Right renal cortex interstitium (tissue), 3 donors: Measurements from ENCODE around the gene BBC3. TPM values are rescaled to one million over a fixed set of nuclear protein-coding genes. Genes with fewer than 3 reads are reported as not detected.
A peak's percentile ranks its signal among the peaks of the same experiment; 100 is the strongest.
"Not testable (repeated sequence)": the region's sequence is repeated elsewhere in the genome, so short reads cannot be mapped to it uniquely, and the experiment has no call there.

ENCODE experiments used
- DNase-seq, 3 donors: peaks; one replicate each; pipeline ENCODE4 v3.0.0-alpha.2; 2013; ENCODE audit warnings: low read depth in 3 of 3, low spot score in 2 of 3
- polyA plus RNA-seq, 3 donors: library from polyadenylated mRNA; unstranded; fragments of 120-200 nt; gene quantifications; one replicate each; pipeline ENCODE4 v1.2.1, GENCODE V29; 2013; ENCODE audit not compliant: insufficient read length in 3 of 3

Gene BBC3
- polyA plus RNA-seq, 3 donors = 1.1 to 1.2 (median 1.1) TPM

GRCh38 chr19:47258895-47259555 is 28.0 kb upstream of the BBC3 start:
- no peak for DNase-seq

- DNase-seq = no peak
Observed at GRCh38 chr19:47258434-47258833, 27.4 kb upstream of the BBC3 start.

- DNase-seq = no peak
Observed at GRCh38 chr19:47257411-47258169, 26.6 kb upstream of the BBC3 start.

GRCh38 chr19:47256693-47257410 is 25.9 kb upstream of the BBC3 start:
- peak; percentile 97 to 98 (median 97) for DNase-seq

GRCh38 chr19:47255879-47256692 is 25.1 kb upstream of the BBC3 start, which contains the start of gene CCDC9:
CCDC9 (plus strand) TSS chr19:47256525; CDS start chr19:47258401, 1,876 bp downstream.
- peak; percentile 87 to 94 (median 94) for DNase-seq

- DNase-seq = no peak
Observed at GRCh38 chr19:47253970-47254369, 23.0 kb upstream of the BBC3 start.

- no peak for DNase-seq
Observed at GRCh38 chr19:47253467-47253881, 22.5 kb upstream of the BBC3 start.

GRCh38 chr19:47253016-47253415 is 22.0 kb upstream of the BBC3 start:
- not testable (repeated sequence) for DNase-seq

- no peak for DNase-seq
Observed at GRCh38 chr19:47247308-47247990, 16.4 kb upstream of the BBC3 start.

GRCh38 chr19:47243776-47244547 is 13.0 kb upstream of the BBC3 start:
- DNase-seq = peak in 2 of 3 donors; percentile 81 to 83

- DNase-seq = no peak
Observed at GRCh38 chr19:47243364-47243775, 12.4 kb upstream of the BBC3 start.

GRCh38 chr19:47241919-47242577 is 11.0 kb upstream of the BBC3 start:
- DNase-seq = no peak

- no peak for DNase-seq
Observed at GRCh38 chr19:47240996-47241918, 10.3 kb upstream of the BBC3 start.

- no peak for DNase-seq
Observed at GRCh38 chr19:47240556-47240955, 9.6 kb upstream of the BBC3 start.

- DNase-seq = no peak
Observed at GRCh38 chr19:47239610-47240296, 8.8 kb upstream of the BBC3 start.

GRCh38 chr19:47239152-47239551 is 8.2 kb upstream of the BBC3 start:
- DNase-seq = no peak

- DNase-seq = no peak
Observed at GRCh38 chr19:47236072-47236675, 5.2 kb upstream of the BBC3 start.
